Activated CD8-positive, alpha-beta memory T cell treated with anti-CD3 and anti-CD28 coated beads for 48 hours (primary cell): Measurements from ENCODE around the gene LPP.

Experiments used
- DNase-seq, 3 experiments: peaks; one replicate each; pipeline ENCODE4 v3.0.0-alpha.2; 2020; ENCODE audit warnings: low read depth in 2 of 3, low spot score in 2 of 3

Gene LPP

DNA sequence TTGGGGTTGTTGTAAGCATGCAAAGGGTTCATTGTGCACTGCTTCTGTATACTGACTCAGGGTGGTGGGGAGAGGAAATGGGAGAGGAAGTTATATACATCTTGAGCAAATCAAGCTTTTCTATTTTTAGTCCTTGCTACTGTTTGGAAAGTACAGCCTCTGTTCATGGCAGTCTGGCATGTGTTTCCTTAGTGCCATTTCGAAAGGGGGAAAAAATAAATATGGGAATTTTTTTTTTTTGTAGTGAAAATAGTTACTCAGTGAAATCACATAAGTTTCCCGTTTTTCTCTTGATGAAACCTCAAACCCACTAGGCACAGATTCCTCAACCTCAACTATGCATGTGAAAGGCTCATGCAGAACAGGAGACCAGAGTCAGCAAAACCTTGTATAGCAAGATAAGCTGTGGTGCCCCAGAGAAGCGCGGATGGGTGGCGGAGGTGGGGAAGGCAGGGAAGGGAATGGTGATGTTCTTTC lies 353.3 kb downstream of the LPP start:
- DNase-seq = no peak

GRCh38 chr3:188508454-188508853 lies 354.5 kb downstream of the LPP start:
- no peak for DNase-seq

DNA sequence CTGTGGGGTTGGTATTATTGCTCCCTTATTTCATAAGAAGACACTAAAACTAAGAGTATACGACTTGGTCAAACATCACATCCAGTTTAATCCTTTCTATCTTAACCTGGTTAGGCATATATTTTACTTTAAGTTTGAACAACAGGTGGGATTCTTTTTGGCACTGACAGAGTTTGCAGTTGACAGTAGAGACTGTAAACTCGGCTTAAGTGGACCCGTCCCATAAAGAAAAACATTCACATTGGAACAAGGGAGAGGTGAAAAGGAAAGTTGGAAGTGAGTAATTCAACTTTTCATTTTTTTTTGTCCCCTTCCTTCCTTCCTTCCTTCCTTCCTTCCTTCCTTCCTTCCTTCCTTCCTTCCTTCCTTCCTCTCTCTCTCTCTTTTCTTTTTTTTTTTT lies 355.4 kb downstream of the LPP start:
- no peak for DNase-seq

DNA sequence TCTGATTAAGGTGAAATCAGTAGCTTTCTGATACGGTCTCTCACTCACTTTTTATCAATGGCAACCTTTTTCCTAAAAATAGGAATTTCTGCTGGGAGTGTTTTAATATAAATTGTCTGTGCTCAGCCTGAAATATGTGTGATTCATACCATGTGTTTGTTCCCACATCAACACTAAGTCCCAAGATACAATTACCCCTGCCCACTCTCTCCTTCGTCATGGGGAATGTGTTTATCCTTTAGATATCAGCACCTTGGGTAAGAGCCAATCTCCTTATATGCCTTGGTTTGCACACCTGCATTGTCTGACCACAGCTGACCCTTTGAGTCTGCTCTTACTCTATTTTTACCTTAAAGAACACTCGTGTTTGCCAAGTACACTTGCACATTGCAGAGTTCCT lies 356.4 kb downstream of the LPP start:
- DNase-seq = no peak

GRCh38 chr3:188513662-188514328 lies 359.8 kb downstream of the LPP start:
- DNase-seq = no peak

GRCh38 chr3:188516515-188516914 lies 362.6 kb downstream of the LPP start:
- no peak for DNase-seq

DNA sequence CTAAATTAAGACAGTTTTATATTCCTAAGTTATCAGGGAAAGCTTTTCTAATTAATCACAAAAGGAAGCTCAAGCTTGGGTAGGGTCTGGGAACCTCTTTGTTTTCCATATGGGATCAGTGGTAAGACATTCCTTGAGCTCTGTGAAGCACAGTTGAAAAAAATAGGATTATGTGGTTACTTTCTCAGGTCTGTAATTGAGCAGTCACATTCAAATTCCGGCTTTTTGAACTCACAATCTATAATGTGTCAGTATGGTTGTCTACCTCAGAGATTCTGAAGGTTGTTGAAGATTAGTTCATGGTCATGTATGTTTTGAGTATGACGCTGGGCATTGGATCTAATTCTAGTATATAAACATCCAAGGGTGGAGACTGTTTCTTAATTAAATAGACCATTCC lies 364.5 kb downstream of the LPP start:
- DNase-seq = no peak

DNA sequence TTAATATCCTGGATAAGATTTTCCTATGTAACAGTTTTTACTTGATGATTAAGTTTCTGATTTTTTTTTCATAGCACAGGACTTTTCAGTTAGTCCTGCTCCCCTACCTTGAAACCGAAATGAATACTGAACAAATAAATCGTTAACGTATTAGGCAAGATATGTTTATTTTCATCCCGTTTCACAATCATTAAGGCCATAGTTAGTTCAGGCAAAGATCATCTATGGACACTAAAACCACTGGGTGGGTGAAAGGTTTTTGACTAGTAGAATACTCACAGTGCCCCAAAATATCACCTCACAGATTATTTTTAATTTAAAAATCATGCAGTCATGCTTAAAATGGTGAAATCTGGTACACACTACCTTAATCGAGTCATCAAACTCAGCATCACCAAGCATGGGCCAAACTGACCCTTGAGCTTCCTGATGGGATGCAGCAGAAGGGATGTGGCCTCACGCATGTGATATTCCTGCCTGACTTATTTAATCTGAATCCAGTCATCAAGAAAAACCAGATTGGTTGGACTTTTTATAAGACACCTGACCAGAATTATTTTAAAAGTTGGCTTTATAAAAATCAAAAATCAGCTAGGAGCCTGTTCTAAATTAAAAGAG lies 365.0 kb downstream of the LPP start:
- DNase-seq = no peak

- no peak for DNase-seq
These were observed 366.5 kb downstream of the LPP start for GRCh38 chr3:188520466-188520865.

- no peak for DNase-seq
These were observed 368.2 kb downstream of the LPP start for GRCh38 chr3:188522115-188522514.

- no peak for DNase-seq
These were observed 369.3 kb downstream of the LPP start for GRCh38 chr3:188523291-188523690.

DNA sequence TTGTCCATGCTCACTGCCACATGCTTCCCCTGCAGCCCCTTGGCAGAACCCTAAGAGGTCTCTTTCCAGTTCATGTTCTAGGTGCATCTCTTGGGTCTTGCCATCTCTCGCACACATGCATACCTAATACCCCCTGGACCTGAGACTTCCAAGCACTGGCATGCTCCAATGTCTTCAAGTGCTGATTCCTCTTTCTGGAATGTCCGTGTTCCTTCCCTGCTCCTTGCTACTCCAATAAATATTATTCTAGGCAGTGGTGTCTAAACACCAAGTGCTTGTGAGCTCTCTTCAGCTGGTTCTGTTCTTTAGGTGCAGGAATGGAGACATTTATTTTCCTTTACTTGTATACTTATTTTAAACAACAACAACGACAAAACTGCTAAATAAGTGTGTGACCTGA lies 370.1 kb downstream of the LPP start:
- DNase-seq = no peak

- no peak for DNase-seq
These were observed 372.1 kb downstream of the LPP start for GRCh38 chr3:188526057-188526456.

GRCh38 chr3:188527389-188527788 lies 373.4 kb downstream of the LPP start:
- DNase-seq = no peak

DNA sequence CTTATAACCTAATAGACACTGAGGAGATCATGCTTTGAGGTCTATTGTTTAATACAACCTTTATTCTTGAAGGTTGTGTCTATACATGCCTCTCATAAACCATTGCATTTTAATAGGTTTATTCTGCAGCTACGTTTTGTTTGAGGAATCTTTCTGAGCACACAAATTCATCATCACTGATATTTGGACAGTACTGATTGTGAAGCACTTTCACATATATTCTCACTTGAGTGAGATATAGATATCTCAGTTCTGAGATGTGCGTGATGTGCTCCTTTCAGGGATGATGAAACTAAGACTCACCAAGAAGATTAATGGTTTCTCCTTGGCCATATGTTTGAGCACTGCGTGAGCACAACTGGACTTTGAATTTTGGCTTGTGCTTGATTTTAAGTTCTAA lies 374.4 kb downstream of the LPP start:
- no peak for DNase-seq

DNA sequence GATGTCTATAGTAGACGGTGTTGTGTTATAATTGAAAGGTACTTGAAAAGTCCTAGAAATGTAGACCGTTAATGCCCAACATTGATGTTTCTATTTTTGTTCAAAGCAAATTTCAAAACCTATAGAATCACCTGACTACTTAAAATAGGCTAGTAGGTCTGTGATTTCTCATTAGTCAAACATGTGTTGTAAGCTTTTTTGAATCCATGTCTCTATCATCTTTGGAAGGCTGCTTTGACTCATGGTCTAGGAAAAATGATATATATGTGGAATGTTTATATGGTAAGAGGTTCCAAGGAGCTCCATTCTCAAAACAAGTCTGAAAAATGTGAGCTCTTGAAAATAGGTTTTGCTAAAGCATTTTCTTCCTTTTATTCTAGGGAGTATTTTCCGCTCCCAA lies 375.3 kb downstream of the LPP start:
- DNase-seq = no peak

- DNase-seq = no peak
These were observed 376.3 kb downstream of the LPP start for GRCh38 chr3:188530226-188530625.

DNA sequence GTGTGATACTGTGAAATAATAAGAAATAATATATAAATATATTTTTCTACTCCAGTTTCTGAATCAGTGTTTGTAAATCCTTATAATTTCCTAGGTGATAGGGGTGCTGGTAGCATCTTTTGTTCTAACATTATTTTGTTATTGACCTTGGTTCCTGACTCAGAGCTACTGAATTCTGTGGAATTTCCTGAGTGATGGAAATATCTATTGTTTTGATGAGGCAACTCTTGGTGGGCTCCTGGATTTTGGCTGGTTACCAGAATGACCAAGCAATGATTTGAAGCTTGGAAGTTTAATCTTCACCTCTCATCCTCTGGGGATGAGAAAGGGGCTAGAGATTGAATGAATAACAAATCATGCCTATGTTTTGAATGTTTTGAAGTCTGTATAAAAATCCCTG lies 377.3 kb downstream of the LPP start:
- no peak for DNase-seq

GRCh38 chr3:188533172-188533571 lies 379.2 kb downstream of the LPP start:
- no peak for DNase-seq

- DNase-seq = no peak
These were observed 379.8 kb downstream of the LPP start for GRCh38 chr3:188533612-188534357.

- no peak for DNase-seq
These were observed 380.7 kb downstream of the LPP start for GRCh38 chr3:188534633-188535032.

DNA sequence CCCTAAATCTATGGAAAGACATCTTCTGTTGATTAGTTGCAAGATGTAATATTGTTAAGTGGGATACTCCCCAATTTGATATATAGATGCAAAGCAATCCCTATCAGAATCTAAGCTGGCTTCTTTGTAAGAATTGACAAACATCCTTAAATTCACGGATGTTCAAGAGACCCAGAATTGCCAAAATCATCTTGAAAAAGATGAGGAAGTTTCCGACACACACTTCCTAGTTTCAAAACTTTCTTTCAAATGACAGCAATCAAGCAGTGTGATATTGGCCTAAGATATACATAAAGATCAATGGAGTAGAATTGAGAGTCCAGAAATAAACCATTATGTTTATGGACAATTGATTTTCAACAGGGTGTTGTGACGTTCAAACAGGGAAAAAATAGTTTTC lies 383.6 kb downstream of the LPP start:
- no peak for DNase-seq
